ENCODE measurements around the gene CCDC3.

CCDC3 gene

GRCh38 chr10:12916587-12916986, 84.9 kb downstream of the CCDC3 start:
- Histone ChIP-seq H3K27ac (ENCODE audit: low read depth, low read length) (no peak overlapping the region), H3K4me3 (ENCODE audit: low read depth in 1 of 2, low read length in 2 of 2) (no peak overlapping the region), H3K4me1 (ENCODE audit: insufficient read depth, low read length) (no peaks in the 10 kb centered on the region)

GRCh38 chr10:12915637-12916168, 85.8 kb downstream of the CCDC3 start:
- H3K27me3 ChIP-seq (ENCODE audit: control insufficient read depth in 1 of 2, insufficient read depth in 2 of 2, low read length in 2 of 2), result no peaks in the 10 kb centered on the region
- H3K27ac ChIP-seq (ENCODE audit: low read depth, low read length), result no peak overlapping the region
- H3K9ac ChIP-seq (ENCODE audit: low read length), result no peak overlapping the region
- no peaks in the 10 kb centered on the region for H3K36me3 ChIP-seq (ENCODE audit: insufficient read depth, low read length)
- H3K4me1 ChIP-seq (ENCODE audit: insufficient read depth, low read length), result no peaks in the 10 kb centered on the region
- H3K4me3 ChIP-seq (ENCODE audit: low read depth in 1 of 2, low read length in 2 of 2), result no peak overlapping the region
- H3K9me3 ChIP-seq (ENCODE audit: low read length), result no peaks in the 10 kb centered on the region

More at GRCh38 chr10:12916587-12916986, 84.9 kb downstream of the CCDC3 start:
- no peaks in the 10 kb centered on the region for H3K36me3 ChIP-seq (ENCODE audit: insufficient read depth, low read length)
- no peaks in the 10 kb centered on the region for H3K9me3 ChIP-seq (ENCODE audit: low read length)
- H3K9ac ChIP-seq (ENCODE audit: low read length), result no peak overlapping the region
- no peaks in the 10 kb centered on the region for H3K27me3 ChIP-seq (ENCODE audit: control insufficient read depth in 1 of 2, insufficient read depth in 2 of 2, low read length in 2 of 2)

GRCh38 chr10:12914111-12914510, 87.4 kb downstream of the CCDC3 start:
- H3K27ac ChIP-seq (ENCODE audit: low read depth, low read length), result no peak overlapping the region

GRCh38 chr10:12911795-12912194, 89.7 kb downstream of the CCDC3 start:
- no peak overlapping the region for H3K27ac ChIP-seq (ENCODE audit: low read depth, low read length)
- no peaks in the 10 kb centered on the region for H3K4me1 ChIP-seq (ENCODE audit: insufficient read depth, low read length)

More at GRCh38 chr10:12914111-12914510, 87.4 kb downstream of the CCDC3 start:
- Histone ChIP-seq H3K9ac (ENCODE audit: low read length) (no peak overlapping the region), H3K9me3 (ENCODE audit: low read length) (no peaks in the 10 kb centered on the region), H3K4me1 (ENCODE audit: insufficient read depth, low read length) (no peaks in the 10 kb centered on the region), H3K4me3 (ENCODE audit: low read depth in 1 of 2, low read length in 2 of 2) (no peak overlapping the region), H3K36me3 (ENCODE audit: insufficient read depth, low read length) (no peaks in the 10 kb centered on the region), H3K27me3 (ENCODE audit: control insufficient read depth in 1 of 2, insufficient read depth in 2 of 2, low read length in 2 of 2) (no peaks in the 10 kb centered on the region)

GRCh38 chr10:12910835-12911234, 90.7 kb downstream of the CCDC3 start:
- H3K27me3 ChIP-seq (ENCODE audit: control insufficient read depth in 1 of 2, insufficient read depth in 2 of 2, low read length in 2 of 2), result no peaks in the 10 kb centered on the region
- no peak overlapping the region for H3K27ac ChIP-seq (ENCODE audit: low read depth, low read length)
- H3K9me3 ChIP-seq (ENCODE audit: low read length), result no peaks in the 10 kb centered on the region
- H3K4me3 ChIP-seq (ENCODE audit: low read depth in 1 of 2, low read length in 2 of 2), result no peak overlapping the region
- H3K9ac ChIP-seq (ENCODE audit: low read length), result no peak overlapping the region
- H3K36me3 ChIP-seq (ENCODE audit: insufficient read depth, low read length), result no peaks in the 10 kb centered on the region
- H3K4me1 ChIP-seq (ENCODE audit: insufficient read depth, low read length), result no peaks in the 10 kb centered on the region

More at GRCh38 chr10:12911795-12912194, 89.7 kb downstream of the CCDC3 start:
- Histone ChIP-seq H3K36me3 (ENCODE audit: insufficient read depth, low read length) (no peaks in the 10 kb centered on the region), H3K9ac (ENCODE audit: low read length) (no peak overlapping the region), H3K27me3 (ENCODE audit: control insufficient read depth in 1 of 2, insufficient read depth in 2 of 2, low read length in 2 of 2) (no peaks in the 10 kb centered on the region), H3K9me3 (ENCODE audit: low read length) (no peaks in the 10 kb centered on the region), H3K4me3 (ENCODE audit: low read depth in 1 of 2, low read length in 2 of 2) (no peak overlapping the region)

GRCh38 chr10:12909836-12910185, 91.7 kb downstream of the CCDC3 start:
- Histone ChIP-seq H3K27me3 (ENCODE audit: control insufficient read depth in 1 of 2, insufficient read depth in 2 of 2, low read length in 2 of 2) (no peaks in the 10 kb centered on the region), H3K9me3 (ENCODE audit: low read length) (no peaks in the 10 kb centered on the region), H3K9ac (ENCODE audit: low read length) (no peak overlapping the region), H3K27ac (ENCODE audit: low read depth, low read length) (no peak overlapping the region), H3K4me3 (ENCODE audit: low read depth in 1 of 2, low read length in 2 of 2) (no peak overlapping the region), H3K36me3 (ENCODE audit: insufficient read depth, low read length) (no peaks in the 10 kb centered on the region), H3K4me1 (ENCODE audit: insufficient read depth, low read length) (no peaks in the 10 kb centered on the region)

- Histone ChIP-seq H3K4me1 (ENCODE audit: insufficient read depth, low read length) (no peaks in the 10 kb centered on the region), H3K36me3 (ENCODE audit: insufficient read depth, low read length) (no peaks in the 10 kb centered on the region), H3K27ac (ENCODE audit: low read depth, low read length) (no peak overlapping the region)
These were observed 92.2 kb downstream of the CCDC3 start for GRCh38 chr10:12909182-12909835.

GRCh38 chr10:12908773-12909172, 92.7 kb downstream of the CCDC3 start:
- H3K9ac ChIP-seq (ENCODE audit: low read length), result no peak overlapping the region
- no peak overlapping the region for H3K27ac ChIP-seq (ENCODE audit: low read depth, low read length)
- no peaks in the 10 kb centered on the region for H3K9me3 ChIP-seq (ENCODE audit: low read length)
- H3K36me3 ChIP-seq (ENCODE audit: insufficient read depth, low read length), result no peaks in the 10 kb centered on the region
- H3K27me3 ChIP-seq (ENCODE audit: control insufficient read depth in 1 of 2, insufficient read depth in 2 of 2, low read length in 2 of 2), result no peaks in the 10 kb centered on the region
- no peaks in the 10 kb centered on the region for H3K4me1 ChIP-seq (ENCODE audit: insufficient read depth, low read length)
- H3K4me3 ChIP-seq (ENCODE audit: low read depth in 1 of 2, low read length in 2 of 2), result no peak overlapping the region

More at GRCh38 chr10:12909182-12909835, 92.2 kb downstream of the CCDC3 start:
- H3K4me3 ChIP-seq (ENCODE audit: low read depth in 1 of 2, low read length in 2 of 2), result no peak overlapping the region
- no peak overlapping the region for H3K9ac ChIP-seq (ENCODE audit: low read length)
- H3K9me3 ChIP-seq (ENCODE audit: low read length), result no peaks in the 10 kb centered on the region
- no peaks in the 10 kb centered on the region for H3K27me3 ChIP-seq (ENCODE audit: control insufficient read depth in 1 of 2, insufficient read depth in 2 of 2, low read length in 2 of 2)

- Histone ChIP-seq H3K36me3 (ENCODE audit: insufficient read depth, low read length) (no peaks in the 10 kb centered on the region), H3K27ac (ENCODE audit: low read depth, low read length) (no peak overlapping the region), H3K9ac (ENCODE audit: low read length) (no peak overlapping the region), H3K27me3 (ENCODE audit: control insufficient read depth in 1 of 2, insufficient read depth in 2 of 2, low read length in 2 of 2) (no peaks in the 10 kb centered on the region), H3K4me3 (ENCODE audit: low read depth in 1 of 2, low read length in 2 of 2) (no peak overlapping the region), H3K4me1 (ENCODE audit: insufficient read depth, low read length) (no peaks in the 10 kb centered on the region), H3K9me3 (ENCODE audit: low read length) (no peaks in the 10 kb centered on the region)
These were observed 93.9 kb downstream of the CCDC3 start for GRCh38 chr10:12907656-12908055.

GRCh38 chr10:12906051-12906541, 95.4 kb downstream of the CCDC3 start:
- Histone ChIP-seq H3K36me3 (ENCODE audit: insufficient read depth, low read length) (no peaks in the 10 kb centered on the region), H3K27me3 (ENCODE audit: control insufficient read depth in 1 of 2, insufficient read depth in 2 of 2, low read length in 2 of 2) (no peaks in the 10 kb centered on the region), H3K9ac (ENCODE audit: low read length) (no peak overlapping the region), H3K4me3 (ENCODE audit: low read depth in 1 of 2, low read length in 2 of 2) (no peak overlapping the region), H3K4me1 (ENCODE audit: insufficient read depth, low read length) (no peaks in the 10 kb centered on the region), H3K9me3 (ENCODE audit: low read length) (no peaks in the 10 kb centered on the region), H3K27ac (ENCODE audit: low read depth, low read length) (no peak overlapping the region)

- Histone ChIP-seq H3K27ac (ENCODE audit: low read depth, low read length) (no peak overlapping the region), H3K4me1 (ENCODE audit: insufficient read depth, low read length) (no peaks in the 10 kb centered on the region), H3K4me3 (ENCODE audit: low read depth in 1 of 2, low read length in 2 of 2) (no peak overlapping the region), H3K9me3 (ENCODE audit: low read length) (no peaks in the 10 kb centered on the region), H3K27me3 (ENCODE audit: control insufficient read depth in 1 of 2, insufficient read depth in 2 of 2, low read length in 2 of 2) (no peaks in the 10 kb centered on the region), H3K9ac (ENCODE audit: low read length) (no peak overlapping the region), H3K36me3 (ENCODE audit: insufficient read depth, low read length) (no peaks in the 10 kb centered on the region)
These were observed 96.4 kb downstream of the CCDC3 start for GRCh38 chr10:12905067-12905466.

- Histone ChIP-seq H3K4me3 (ENCODE audit: low read depth in 1 of 2, low read length in 2 of 2) (no peak overlapping the region), H3K9ac (ENCODE audit: low read length) (no peak overlapping the region), H3K36me3 (ENCODE audit: insufficient read depth, low read length) (no peaks in the 10 kb centered on the region), H3K4me1 (ENCODE audit: insufficient read depth, low read length) (no peaks in the 10 kb centered on the region), H3K27me3 (ENCODE audit: control insufficient read depth in 1 of 2, insufficient read depth in 2 of 2, low read length in 2 of 2) (no peaks in the 10 kb centered on the region), H3K9me3 (ENCODE audit: low read length) (no peaks in the 10 kb centered on the region), H3K27ac (ENCODE audit: low read depth, low read length) (no peak overlapping the region)
These were observed 98.6 kb downstream of the CCDC3 start for GRCh38 chr10:12902851-12903358.
